CD4-positive, alpha-beta T cell treated with Interleukin-6 for 4 hours (primary cell): ENCODE results near the gene HNRNPH3.
A peak's percentile ranks its signal among the peaks of the same experiment; 100 is the strongest.

Experiments used
- DNase-seq: peaks from one replicate; pipeline ENCODE4 v3.0.0-alpha.2; 2020; ENCODE audit warnings: mixed read lengths

HNRNPH3 gene

GRCh38 chr10:68332259-68333057 is 594 bp downstream of the HNRNPH3 start, which contains the start of gene PBLD:
PBLD (minus strand) TSS chr10:68332928; CDS start chr10:68306844, 26,084 bp downstream.
- DNase-seq, result peak; percentile 67

GRCh38 chr10:68333058-68333395 is 1.2 kb downstream of the HNRNPH3 start:
- no peak for DNase-seq

- no peak for DNase-seq
These were observed 1.9 kb downstream of the HNRNPH3 start for GRCh38 chr10:68333440-68334431.

GRCh38 chr10:68334672-68335467 is 3.0 kb downstream of the HNRNPH3 start:
- DNase-seq, result no peak

GRCh38 chr10:68336754-68337351 is 5.0 kb downstream of the HNRNPH3 start:
- no peak for DNase-seq

GRCh38 chr10:68340358-68341080 is 8.7 kb downstream of the HNRNPH3 start:
- no peak for DNase-seq

- no peak for DNase-seq
These were observed 11.1 kb downstream of the HNRNPH3 start for GRCh38 chr10:68342909-68343516.

GRCh38 chr10:68345621-68346020 is 13.8 kb downstream of the HNRNPH3 start:
- DNase-seq, result no peak

- DNase-seq, result no peak
These were observed 14.9 kb downstream of the HNRNPH3 start for GRCh38 chr10:68346774-68347173.

GRCh38 chr10:68348265-68348741 is 16.4 kb downstream of the HNRNPH3 start:
- DNase-seq, result peak; percentile 51

- no peak for DNase-seq
These were observed 21.7 kb downstream of the HNRNPH3 start for GRCh38 chr10:68353537-68353936.

- DNase-seq, result no peak
These were observed 27.3 kb downstream of the HNRNPH3 start for GRCh38 chr10:68359189-68359588.

- no peak for DNase-seq
These were observed 30.7 kb downstream of the HNRNPH3 start for GRCh38 chr10:68362590-68362989.

- no peak for DNase-seq
These were observed 32.4 kb downstream of the HNRNPH3 start for GRCh38 chr10:68364101-68364886.

GRCh38 chr10:68365611-68366010 is 33.7 kb downstream of the HNRNPH3 start:
- DNase-seq, result no peak

- DNase-seq, result no peak
These were observed 34.7 kb downstream of the HNRNPH3 start for GRCh38 chr10:68366600-68366999.

GRCh38 chr10:68367121-68367520 is 35.3 kb downstream of the HNRNPH3 start:
- DNase-seq, result no peak

- DNase-seq, result no peak
These were observed 39.7 kb downstream of the HNRNPH3 start for GRCh38 chr10:68371604-68372003.

GRCh38 chr10:68385740-68386139 is 53.9 kb downstream of the HNRNPH3 start:
- no peak for DNase-seq
